Stimulated activated CD8-positive, alpha-beta memory T cell treated with anti-CD3 and anti-CD28 coated beads, Interleukin-12 subunit alpha, Interleukin-12 subunit beta, amount 100 ng/mL, for 4 hours (primary cell): Measurements from ENCODE around the gene CCT4.
A peak's percentile ranks its signal among the peaks of the same experiment; 100 is the strongest.
"Not testable (repeated sequence)": the region's sequence is repeated elsewhere in the genome, so short reads cannot be mapped to it uniquely, and the experiment has no call there.

Experiments used
- DNase-seq: peaks from one replicate; pipeline ENCODE4 v3.0.0-alpha.2; 2020; ENCODE audit warnings: low read depth

CCT4 gene

GRCh38 chr2:61888267-61889055, at the start of gene CCT4:
Gene CCT4, minus strand, starts transcription at chr2:61888656. Its CDS starts 149 bp downstream, at chr2:61888507.
- peak; percentile 83 for DNase-seq

GRCh38 chr2:61937886-61938285, 49.4 kb upstream of the CCT4 start:
- DNase-seq = no peak

GRCh38 chr2:61937098-61937497, 48.6 kb upstream of the CCT4 start:
- DNase-seq = no peak

GRCh38 chr2:61928826-61929461, 40.5 kb upstream of the CCT4 start:
- no peak for DNase-seq

GRCh38 chr2:61926531-61927477, 38.3 kb upstream of the CCT4 start:
- no peak for DNase-seq

GRCh38 chr2:61924895-61925663, 36.6 kb upstream of the CCT4 start:
- no peak for DNase-seq

GRCh38 chr2:61922714-61923113, 34.3 kb upstream of the CCT4 start:
- no peak for DNase-seq

- DNase-seq = no peak
These were observed 32.1 kb upstream of the CCT4 start for GRCh38 chr2:61920548-61920947.

GRCh38 chr2:61914794-61915193, 26.3 kb upstream of the CCT4 start:
- DNase-seq = not testable (repeated sequence)

- no peak for DNase-seq
These were observed 23.1 kb upstream of the CCT4 start for GRCh38 chr2:61911510-61911909.

- no peak for DNase-seq
These were observed 22.1 kb upstream of the CCT4 start for GRCh38 chr2:61910603-61911002.

GRCh38 chr2:61909116-61909515, 20.7 kb upstream of the CCT4 start:
- DNase-seq = no peak

- no peak for DNase-seq
These were observed 17.7 kb upstream of the CCT4 start for GRCh38 chr2:61906186-61906470.

GRCh38 chr2:61905372-61906185, 17.1 kb upstream of the CCT4 start, which contains the start of gene COMMD1:
Gene COMMD1, plus strand, starts transcription at chr2:61905674. Its CDS starts 5 bp downstream, at chr2:61905679.
- peak; percentile 67 for DNase-seq

- no peak for DNase-seq
These were observed 11.8 kb upstream of the CCT4 start for GRCh38 chr2:61900281-61900680.

GRCh38 chr2:61898810-61899209, 10.4 kb upstream of the CCT4 start:
- no peak for DNase-seq

GRCh38 chr2:61887717-61888266, 664 bp downstream of the CCT4 start:
- no peak for DNase-seq

GRCh38 chr2:61885896-61886603, 2.4 kb downstream of the CCT4 start:
- DNase-seq = no peak

GRCh38 chr2:61882850-61883249, 5.6 kb downstream of the CCT4 start:
- DNase-seq = no peak

- not testable (repeated sequence) for DNase-seq
These were observed 9.1 kb downstream of the CCT4 start for GRCh38 chr2:61879351-61879750.
